IPS-15b (cell line): ENCODE measurements around the gene SEZ6L.

ENCODE experiments used
- H3K27me3 ChIP-seq: one replicate; pipeline ENCODE4 v1.6.1; 2013; ENCODE audit warnings: low read length; ENCODE audit not compliant: control insufficient read depth, insufficient read depth
- H3K36me3 ChIP-seq: one replicate; pipeline ENCODE4 v1.6.1; 2013; ENCODE audit warnings: low read length; ENCODE audit not compliant: control insufficient read depth, insufficient read depth
- H3K4me1 ChIP-seq: one replicate; pipeline ENCODE4 v1.6.1; 2013; ENCODE audit warnings: mild to moderate bottlenecking, low read length; ENCODE audit not compliant: control insufficient read depth, insufficient read depth
- H3K4me3 ChIP-seq: one replicate; pipeline ENCODE4 v1.5.1; 2013; ENCODE audit warnings: low read depth, low read length
- H3K9ac ChIP-seq: one replicate; pipeline ENCODE4 v1.6.1; 2013; ENCODE audit warnings: low read depth, mild to moderate bottlenecking, low read length
- H3K9me3 ChIP-seq: one replicate; pipeline ENCODE4 v1.6.1; 2013; ENCODE audit warnings: mild to moderate bottlenecking, low read length; ENCODE audit not compliant: control insufficient read depth, insufficient read depth

Gene SEZ6L

GRCh38 chr22:26259510-26259909, 90.2 kb downstream of the SEZ6L start:
- no peak overlapping the region for H3K4me3 ChIP-seq
- peaks cover 11% of the 10 kb centered on the region for H3K27me3 ChIP-seq
- no peaks in the 10 kb centered on the region for H3K36me3 ChIP-seq
- no peaks in the 10 kb centered on the region for H3K9me3 ChIP-seq
- no peak overlapping the region for H3K9ac ChIP-seq
- no peaks in the 10 kb centered on the region for H3K4me1 ChIP-seq

DNA sequence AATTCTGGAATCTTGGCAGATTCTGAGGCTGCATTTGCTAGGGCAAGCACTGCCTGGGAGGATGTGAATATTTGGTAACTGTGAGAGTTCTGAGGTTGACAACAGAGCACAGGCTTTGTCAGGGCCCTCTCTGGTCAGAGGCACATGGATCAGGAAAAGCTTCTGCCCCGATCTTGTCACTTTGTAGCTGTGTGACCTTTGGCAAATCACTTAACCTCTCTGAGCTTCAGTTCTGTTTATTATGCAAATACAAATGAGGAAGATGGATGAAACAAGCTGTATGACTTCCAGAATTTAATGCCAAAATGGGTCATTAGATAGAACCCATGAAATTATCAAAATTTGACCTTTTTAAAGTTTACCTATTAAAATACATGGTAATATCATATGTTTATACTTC, 94.9 kb downstream of the SEZ6L start:
- Histone ChIP-seq H3K4me3 (no peak overlapping the region), H3K36me3 (no peaks in the 10 kb centered on the region), H3K27me3 (peaks cover 8% of the 10 kb centered on the region), H3K4me1 (no peaks in the 10 kb centered on the region), H3K9ac (no peak overlapping the region), H3K9me3 (no peaks in the 10 kb centered on the region)

- H3K9ac ChIP-seq: no peak overlapping the region
- H3K27me3 ChIP-seq: peaks cover 5% of the 10 kb centered on the region
- H3K9me3 ChIP-seq: no peaks in the 10 kb centered on the region
- no peak overlapping the region for H3K4me3 ChIP-seq
- no peaks in the 10 kb centered on the region for H3K4me1 ChIP-seq
- H3K36me3 ChIP-seq: no peaks in the 10 kb centered on the region
Observed at GRCh38 chr22:26265281-26265680, 96.0 kb downstream of the SEZ6L start.

DNA sequence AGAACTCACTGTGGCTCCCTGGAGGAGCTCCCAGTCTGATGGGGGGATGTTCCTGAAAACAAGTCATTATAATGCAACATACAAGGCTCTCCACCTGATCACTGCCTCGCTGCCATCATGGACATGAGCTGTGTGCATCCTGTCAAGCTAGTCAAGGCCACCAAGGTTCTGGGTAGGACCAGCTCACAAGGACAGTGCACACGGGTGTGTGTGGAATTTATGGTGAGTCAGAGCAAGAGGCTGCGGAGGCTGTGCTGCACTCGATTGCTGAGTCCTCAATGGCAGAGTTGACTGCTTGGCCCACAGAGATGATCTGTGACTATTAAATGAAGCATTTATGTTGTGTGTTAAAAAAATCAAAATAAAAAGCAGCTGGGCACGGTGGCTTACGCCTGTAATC, 96.6 kb downstream of the SEZ6L start:
- no peaks in the 10 kb centered on the region for H3K9me3 ChIP-seq
- H3K4me3 ChIP-seq: no peak overlapping the region
- peaks cover 5% of the 10 kb centered on the region for H3K27me3 ChIP-seq
- no peaks in the 10 kb centered on the region for H3K4me1 ChIP-seq
- no peaks in the 10 kb centered on the region for H3K36me3 ChIP-seq
- H3K9ac ChIP-seq: no peak overlapping the region

DNA sequence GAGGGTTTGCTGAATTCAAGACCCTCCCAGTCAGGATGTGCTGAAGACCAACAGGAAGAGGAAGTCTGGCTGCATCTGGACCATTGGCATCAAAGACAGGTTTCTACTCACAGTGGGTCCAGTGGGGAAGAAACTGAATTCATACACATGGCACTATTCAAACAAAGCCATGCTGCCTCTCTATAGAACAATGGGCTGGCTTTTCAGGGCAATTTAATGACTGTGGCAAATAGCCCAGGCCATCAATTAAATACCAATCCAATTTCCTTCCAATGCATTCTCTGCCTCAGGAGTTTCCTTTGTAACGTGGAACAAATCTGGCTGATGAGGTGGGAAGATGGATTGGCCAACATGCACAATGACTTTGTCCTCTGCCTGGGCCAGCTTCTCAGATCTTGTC, 98.6 kb downstream of the SEZ6L start:
- Histone ChIP-seq H3K27me3 (no peaks in the 10 kb centered on the region), H3K9ac (no peak overlapping the region), H3K9me3 (no peaks in the 10 kb centered on the region), H3K4me1 (no peaks in the 10 kb centered on the region), H3K36me3 (no peaks in the 10 kb centered on the region), H3K4me3 (no peak overlapping the region)

- Histone ChIP-seq H3K27me3 (no peaks in the 10 kb centered on the region), H3K36me3 (no peaks in the 10 kb centered on the region), H3K9me3 (no peaks in the 10 kb centered on the region), H3K4me1 (no peaks in the 10 kb centered on the region), H3K9ac (no peak overlapping the region), H3K4me3 (no peak overlapping the region)
Observed at GRCh38 chr22:26269572-26269971, 100.3 kb downstream of the SEZ6L start.

DNA sequence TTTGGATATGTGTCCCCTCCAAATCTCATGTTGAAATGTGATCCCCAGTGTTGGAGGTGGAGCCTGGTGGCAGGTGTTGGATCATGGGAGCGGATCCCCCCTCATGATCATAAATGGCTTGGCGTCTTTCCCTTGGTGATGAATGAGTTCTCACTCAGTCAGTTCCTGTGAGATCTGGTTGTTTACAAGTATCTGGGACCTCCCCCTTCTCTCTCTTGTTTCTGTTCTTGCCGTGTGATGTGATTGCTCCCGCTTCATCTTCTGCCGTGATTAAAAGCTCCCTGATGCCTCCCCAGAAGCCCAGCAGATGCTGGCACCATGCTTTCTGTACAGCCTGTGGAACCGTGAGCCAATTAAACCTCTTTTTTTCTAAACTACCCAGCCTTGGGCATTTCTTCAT, 102.2 kb downstream of the SEZ6L start:
- Histone ChIP-seq H3K36me3 (no peaks in the 10 kb centered on the region), H3K27me3 (no peaks in the 10 kb centered on the region), H3K9me3 (no peaks in the 10 kb centered on the region), H3K4me3 (no peak overlapping the region), H3K9ac (no peak overlapping the region), H3K4me1 (peaks cover 5% of the 10 kb centered on the region)

GRCh38 chr22:26273011-26273675, 103.9 kb downstream of the SEZ6L start:
- Histone ChIP-seq H3K27me3 (no peaks in the 10 kb centered on the region), H3K4me3 (no peak overlapping the region), H3K4me1 (peaks cover 7% of the 10 kb centered on the region)

DNA sequence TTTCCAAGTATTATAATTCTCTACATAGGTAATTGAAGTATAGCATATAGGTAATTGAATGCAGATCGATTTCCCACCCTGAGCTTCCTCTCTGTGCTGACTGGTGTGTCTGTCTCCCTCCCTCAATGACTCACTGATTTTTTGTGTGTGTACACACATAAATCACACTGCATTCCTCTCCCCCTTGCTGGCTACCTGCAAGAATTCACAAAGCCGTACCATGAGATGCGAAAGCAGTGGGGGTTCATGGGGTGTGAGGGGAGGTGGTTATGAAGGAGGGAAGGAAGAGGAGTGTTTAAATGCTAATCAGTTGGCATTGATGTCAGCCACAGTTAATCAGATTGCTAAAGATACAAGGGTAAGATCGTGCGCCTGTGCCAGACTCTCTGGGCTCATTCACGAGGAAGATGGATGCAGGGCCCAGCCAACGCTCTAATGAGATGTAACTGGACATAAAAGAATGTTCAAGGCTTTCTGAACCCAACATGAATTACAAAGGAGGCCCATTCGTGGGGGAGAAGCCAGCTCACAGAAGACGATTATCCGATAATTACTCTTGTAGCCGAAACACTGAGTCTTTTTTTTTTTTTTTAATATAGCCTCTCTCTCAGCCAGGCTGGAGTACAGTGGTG, 107.4 kb downstream of the SEZ6L start:
- Histone ChIP-seq H3K4me3 (no peak overlapping the region), H3K9me3 (no peaks in the 10 kb centered on the region), H3K9ac (no peak overlapping the region), H3K27me3 (no peaks in the 10 kb centered on the region), H3K36me3 (no peaks in the 10 kb centered on the region), H3K4me1 (peaks cover 7% of the 10 kb centered on the region)

More at GRCh38 chr22:26273011-26273675, 103.9 kb downstream of the SEZ6L start:
- Histone ChIP-seq H3K9me3 (no peaks in the 10 kb centered on the region), H3K9ac (no peak overlapping the region), H3K36me3 (no peaks in the 10 kb centered on the region)

GRCh38 chr22:26281941-26282340, 112.7 kb downstream of the SEZ6L start:
- no peaks in the 10 kb centered on the region for H3K36me3 ChIP-seq
- no peak overlapping the region for H3K9ac ChIP-seq
- H3K27me3 ChIP-seq: no peaks in the 10 kb centered on the region
- no peak overlapping the region for H3K4me3 ChIP-seq
- H3K4me1 ChIP-seq: no peaks in the 10 kb centered on the region
- H3K9me3 ChIP-seq: no peaks in the 10 kb centered on the region

DNA sequence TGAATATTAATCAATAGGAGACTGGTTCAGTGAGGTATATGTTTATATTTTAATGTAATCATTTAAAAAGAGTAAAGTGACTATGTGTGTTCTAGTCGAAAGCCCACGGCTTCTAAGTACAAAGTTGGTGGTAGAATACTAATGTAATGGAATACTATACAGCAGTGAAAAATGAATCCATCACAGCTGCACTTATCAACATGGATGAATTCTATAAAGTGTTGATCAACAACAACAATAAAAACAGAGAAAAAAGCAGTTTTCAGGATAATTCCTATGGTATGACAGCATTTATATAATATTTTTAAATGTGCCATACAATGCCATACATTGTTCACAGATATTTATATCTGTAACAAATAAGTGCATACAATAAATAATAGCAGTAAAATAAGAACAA, 114.1 kb downstream of the SEZ6L start:
- Histone ChIP-seq H3K27me3 (no peaks in the 10 kb centered on the region), H3K9ac (no peak overlapping the region), H3K4me1 (no peaks in the 10 kb centered on the region), H3K4me3 (no peak overlapping the region), H3K9me3 (no peaks in the 10 kb centered on the region), H3K36me3 (no peaks in the 10 kb centered on the region)

DNA sequence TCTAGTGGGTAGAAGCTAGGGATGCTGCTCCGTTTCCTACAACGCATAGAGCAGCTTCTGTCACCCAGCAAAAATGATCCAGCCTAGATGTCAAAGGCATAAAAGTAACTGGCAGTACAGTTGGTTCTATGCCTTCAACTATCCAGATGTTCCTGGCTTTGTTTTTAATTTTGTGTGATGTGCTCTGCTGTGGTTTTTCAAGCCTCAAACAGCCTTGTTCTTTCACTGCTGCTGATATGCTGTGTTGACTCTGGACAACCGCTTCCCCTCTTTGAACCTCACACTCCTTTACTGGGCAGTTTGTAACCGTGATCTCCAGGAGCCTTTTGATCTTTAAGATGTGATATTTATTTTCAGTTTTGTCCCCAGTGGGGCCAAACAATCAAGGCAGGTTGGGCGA, 116.4 kb downstream of the SEZ6L start:
- H3K27me3 ChIP-seq: no peaks in the 10 kb centered on the region
- H3K9ac ChIP-seq: no peak overlapping the region
- H3K36me3 ChIP-seq: no peaks in the 10 kb centered on the region
- no peaks in the 10 kb centered on the region for H3K9me3 ChIP-seq
- H3K4me1 ChIP-seq: no peaks in the 10 kb centered on the region
- no peak overlapping the region for H3K4me3 ChIP-seq
